OCI-LY3 (cell line): ENCODE data around the gene ZFP3.

Source experiments
- CTCF ChIP-seq: fragments of 200-600, 300-600 bp; sonication (generic); IDR thresholded peaks from 2 replicates; pipeline ENCODE4 v1.5.1; 2014; ENCODE audit warnings: antibody characterized with exemption, low read length, low read depth
- EZH2phosphoT487 ChIP-seq: fragments of 200-600 bp; shearing (Covaris generic); IDR thresholded peaks from 2 replicates; pipeline ENCODE4 v1.6.1; 2018; ENCODE audit warnings: antibody characterized with exemption, mixed run types, low read depth

- TF ChIP-seq CTCF (no peak), EZH2phosphoT487 (no peak)
Measured at GRCh38 chr17:5135726-5136579, 57.7 kb downstream of the ZFP3 start.
